ENCODE measurements around the gene HOXC9.

The HOXC9 gene

GRCh38 chr12:54047964-54048303 lies 48.0 kb downstream of the HOXC9 start:
- no peak overlapping the region for H3K4me3 ChIP-seq (ENCODE audit: control insufficient read depth, low read depth, low read length)
- DNase-seq (ENCODE audit: low read depth): no peak
- TF ChIP-seq CTCF (conservative IDR thresholded peaks at IDR 0.05; ENCODE audit: control insufficient read depth, insufficient read depth, low read depth, low read length): no peak

- no peak for TF ChIP-seq CTCF (conservative IDR thresholded peaks at IDR 0.05; ENCODE audit: control insufficient read depth, insufficient read depth, low read depth, low read length)
- H3K4me3 ChIP-seq (ENCODE audit: control insufficient read depth, low read depth, low read length): no peak overlapping the region
- no peak for DNase-seq (ENCODE audit: low read depth)
Measured at GRCh38 chr12:54048406-54049093, 48.6 kb downstream of the HOXC9 start.

- TF ChIP-seq CTCF (conservative IDR thresholded peaks at IDR 0.05; ENCODE audit: control insufficient read depth, insufficient read depth, low read depth, low read length): no peak
- H3K4me3 ChIP-seq (ENCODE audit: control insufficient read depth, low read depth, low read length): no peak overlapping the region
- DNase-seq (ENCODE audit: low read depth): no peak
Measured at GRCh38 chr12:54049108-54049507, 49.1 kb downstream of the HOXC9 start.

- TF ChIP-seq CTCF (conservative IDR thresholded peaks at IDR 0.05; ENCODE audit: control insufficient read depth, insufficient read depth, low read depth, low read length): no peak
- no peak overlapping the region for H3K4me3 ChIP-seq (ENCODE audit: control insufficient read depth, low read depth, low read length)
- DNase-seq (ENCODE audit: low read depth): no peak
Measured at GRCh38 chr12:54050482-54050810, 50.5 kb downstream of the HOXC9 start.

GRCh38 chr12:54051026-54051842 lies 51.3 kb downstream of the HOXC9 start:
- no peak overlapping the region for H3K4me3 ChIP-seq (ENCODE audit: control insufficient read depth, low read depth, low read length)
- TF ChIP-seq CTCF (conservative IDR thresholded peaks at IDR 0.05; ENCODE audit: control insufficient read depth, insufficient read depth, low read depth, low read length): no peak
- peak; percentile 71 for DNase-seq (ENCODE audit: low read depth)

- peak; percentile 60 for DNase-seq (ENCODE audit: low read depth)
- H3K4me3 ChIP-seq (ENCODE audit: control insufficient read depth, low read depth, low read length): peak overlapping the region; percentile 3
- TF ChIP-seq CTCF (conservative IDR thresholded peaks at IDR 0.05; ENCODE audit: control insufficient read depth, insufficient read depth, low read depth, low read length): no peak
Measured at GRCh38 chr12:54051874-54052437, 52.0 kb downstream of the HOXC9 start.

Measured in fibroblast of mammary gland (primary cell).